Sciatic nerve (tissue), 2 donors: ENCODE results near the gene ADARB2. TPM values are rescaled to one million over a fixed set of nuclear protein-coding genes. Genes with fewer than 3 reads are reported as not detected.

Experiments used
- ATAC-seq: fragments of 200-7000 bp; cut with Tn5 transposase; one replicate; pipeline ENCODE4 v1.9.1; 2020; ENCODE audit warnings: mild to moderate bottlenecking, moderate library complexity
- DNase-seq: peaks from one replicate; pipeline ENCODE4 v3.0.0-alpha.2; 2020; ENCODE audit warnings: low spot score
- intact Hi-C: fragments of 100-400 bp; cut with DNase I; formaldehyde crosslinking; loops from one replicate; pipeline ENCODE4 v1.14.2; 2022
- total RNA-seq: library from RNA; stranded (reverse); fragmentation: NEBNext Ultra II Directional; extraction: Animal tissue kit (Norgen Biotek cat#: 25700); gene quantifications from one replicate; pipeline ENCODE4 v1.2.1, GENCODE V29; 2021
- donor health status: DM: no; HTN: no; CAD: no.
- donor health status: DM: no; HTN: no; CAD: no.

The ADARB2 gene
- total RNA-seq, 1 donor from 2014 or later: 1.9 TPM

DNA sequence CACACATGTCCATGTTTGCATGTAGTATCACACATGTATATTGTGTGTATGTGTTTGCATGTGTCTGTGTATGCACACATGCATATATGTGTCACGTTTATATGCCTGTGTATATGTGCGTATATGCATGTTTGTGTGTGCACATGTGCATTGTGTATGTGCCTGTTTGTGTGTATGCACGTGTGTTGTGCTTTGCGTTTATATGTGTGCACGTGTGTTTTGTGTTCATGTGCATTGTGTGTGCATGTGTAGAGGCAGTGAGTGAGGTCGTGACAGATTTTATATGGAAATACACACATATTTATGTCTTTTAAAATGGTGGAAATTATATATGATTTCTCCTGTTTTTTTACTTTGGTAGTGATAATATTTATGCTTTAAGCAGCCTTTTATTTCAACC, 41.2 kb downstream of the ADARB2 start:
- ATAC-seq: no peak
- no peak for DNase-seq
- intact Hi-C loops: loop anchor here (5.0 kb wide), 1 partner anchor 1031 kb away; no protein-coding TSS in a partner anchor

- intact Hi-C loops: no loop called here
- ATAC-seq: no peak
- no peak for DNase-seq
Measured at GRCh38 chr10:1690086-1690485, 47.2 kb downstream of the ADARB2 start.

- ATAC-seq: no peak
- no peak for DNase-seq
- intact Hi-C loops: no loop called here
Measured at GRCh38 chr10:1688531-1688930, 48.8 kb downstream of the ADARB2 start.

DNA sequence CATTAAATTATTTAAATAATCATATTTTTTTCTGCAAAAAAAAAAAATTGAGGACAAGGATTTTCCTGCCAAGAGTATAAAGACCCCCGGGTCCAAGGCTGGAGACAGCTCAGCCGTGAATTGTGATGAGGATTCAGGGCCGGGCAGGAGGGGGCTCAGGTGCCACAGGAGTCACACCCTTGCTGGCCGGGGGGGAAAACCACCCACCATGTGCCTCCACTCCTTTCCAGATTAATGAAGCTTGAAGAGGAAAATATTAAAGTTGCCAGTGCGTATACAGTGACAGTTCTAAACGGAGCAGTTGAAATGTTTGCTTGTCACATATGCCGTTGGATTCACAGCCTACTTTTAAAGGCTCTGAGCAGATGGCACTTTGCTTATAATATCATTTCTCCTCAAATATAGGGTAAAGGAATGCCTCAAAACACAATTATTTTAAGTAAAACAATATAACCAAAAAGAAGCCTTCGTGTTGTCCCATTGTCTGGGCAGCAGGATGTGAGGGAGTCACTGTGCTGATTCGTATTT, 49.6 kb downstream of the ADARB2 start:
- intact Hi-C loops: no loop called here
- ATAC-seq (no peak), DNase-seq (no peak)

- intact Hi-C loops: no loop called here
- ATAC-seq: no peak
- no peak for DNase-seq
Measured at GRCh38 chr10:1687190-1687589, 50.1 kb downstream of the ADARB2 start.

DNA sequence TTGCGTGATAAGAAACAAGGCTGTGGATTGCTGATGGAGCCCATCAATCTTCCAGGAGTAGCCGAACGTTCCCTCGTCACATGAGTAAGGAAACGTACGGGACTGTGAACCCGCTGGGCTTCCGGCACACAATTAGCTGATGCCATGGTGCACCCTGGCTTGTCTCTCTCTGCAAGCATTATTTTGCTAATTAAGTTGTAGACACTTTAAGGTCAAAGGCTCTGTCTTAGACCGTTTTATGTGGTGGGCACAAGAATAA, 50.9 kb downstream of the ADARB2 start:
- ATAC-seq: no peak
- DNase-seq: no peak
- intact Hi-C loops: no loop called here

- no peak for ATAC-seq
- intact Hi-C loops: no loop called here
- DNase-seq: no peak
Measured at GRCh38 chr10:1685699-1686490, 51.4 kb downstream of the ADARB2 start.

DNA sequence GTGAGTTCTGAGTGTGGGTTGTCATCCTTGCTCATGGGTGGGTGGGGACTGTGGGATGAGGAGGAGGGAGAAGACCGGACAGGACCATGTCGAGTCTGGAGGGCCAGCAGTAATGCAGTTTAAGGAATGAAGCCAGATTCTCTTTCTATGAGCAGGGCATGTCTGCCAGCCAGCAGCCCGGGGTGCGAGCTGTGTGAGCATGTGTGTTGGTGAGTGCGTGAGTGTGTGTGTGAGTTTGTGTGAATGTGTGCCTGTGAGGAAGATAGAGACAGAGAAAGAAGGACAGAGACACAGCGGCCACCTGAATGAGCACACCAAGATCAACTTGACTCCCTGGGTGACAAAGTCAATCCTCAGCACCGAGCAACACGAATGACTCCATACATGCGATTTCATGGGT, 52.3 kb downstream of the ADARB2 start:
- intact Hi-C loops: no loop called here
- ATAC-seq (no peak), DNase-seq (no peak)

DNA sequence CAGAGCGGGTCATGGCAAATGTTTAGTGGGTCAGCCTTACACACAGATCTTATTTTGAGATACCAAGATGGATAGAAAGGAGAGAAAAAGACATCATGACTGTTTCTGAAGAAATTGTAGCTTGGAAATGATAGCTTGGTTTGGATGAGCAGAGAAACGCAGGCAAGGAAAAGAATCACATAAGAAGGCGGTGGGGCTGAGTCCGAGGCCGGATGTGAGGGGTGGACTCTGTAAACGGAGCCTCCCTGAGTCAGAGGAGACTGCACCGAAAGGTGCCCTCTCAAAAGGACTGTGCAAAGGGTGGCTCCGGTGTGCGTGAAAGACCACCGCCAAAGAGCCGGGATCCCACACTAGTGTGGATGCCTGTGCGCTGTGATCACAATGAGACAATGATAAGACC, 53.7 kb downstream of the ADARB2 start:
- ATAC-seq (no peak), DNase-seq (no peak)
- intact Hi-C loops: no loop called here

- no peak for ATAC-seq
- intact Hi-C loops: no loop called here
- no peak for DNase-seq
Measured at GRCh38 chr10:1679821-1680650, 57.3 kb downstream of the ADARB2 start.

- no peak for DNase-seq
- no peak for ATAC-seq
- intact Hi-C loops: no loop called here
Measured at GRCh38 chr10:1678084-1678483, 59.2 kb downstream of the ADARB2 start.

DNA sequence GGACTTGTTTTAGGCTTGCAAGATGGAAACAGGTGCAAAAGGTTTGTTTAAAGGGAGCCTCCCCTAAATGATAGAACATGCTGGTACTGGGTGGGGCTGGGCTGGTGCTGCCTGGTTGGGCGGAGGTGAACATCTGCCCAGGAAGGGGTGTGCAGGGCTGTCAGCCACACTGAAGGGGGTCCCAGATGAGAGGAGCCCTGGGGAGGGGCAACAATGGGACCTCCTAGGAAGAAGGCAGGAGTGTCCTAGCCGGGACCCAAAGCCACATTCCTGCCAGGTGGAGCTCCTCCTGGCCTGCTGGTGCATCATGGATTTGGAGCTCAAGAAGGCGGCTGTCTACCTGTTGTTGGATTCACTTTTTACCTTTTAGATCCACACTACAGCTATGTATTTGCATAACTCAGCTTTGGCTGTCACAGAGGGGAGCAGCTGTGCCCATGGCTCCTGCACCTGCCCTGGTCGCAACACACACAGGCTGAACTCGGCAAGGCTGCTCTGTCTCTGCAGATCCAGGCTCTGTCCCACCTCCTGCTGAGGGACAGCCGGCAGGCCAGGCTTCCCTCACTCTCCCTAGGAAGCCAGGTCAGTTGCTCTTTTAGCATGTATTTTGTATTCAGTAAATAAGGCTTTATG, 59.9 kb downstream of the ADARB2 start:
- DNase-seq (no peak), ATAC-seq (no peak)
- intact Hi-C loops: no loop called here

DNA sequence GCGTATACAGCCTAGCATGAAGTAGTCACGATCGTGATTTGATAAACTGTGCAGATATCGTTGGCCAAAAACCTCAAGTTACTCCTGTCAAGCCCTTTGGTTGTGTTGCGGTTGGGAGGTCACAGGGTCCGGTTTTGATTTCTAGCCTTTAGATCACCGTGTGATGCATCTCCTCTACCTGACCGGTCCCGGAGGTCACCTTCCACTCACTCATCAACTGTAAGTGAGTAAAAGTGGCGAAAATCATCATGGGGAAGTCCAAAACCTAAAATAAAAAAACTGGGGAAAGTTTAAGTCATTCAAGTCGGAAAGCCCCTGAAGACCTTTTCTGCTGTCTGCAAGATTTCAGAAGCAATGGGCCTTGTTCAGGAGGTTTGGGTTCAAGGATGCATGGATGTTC, 62.8 kb downstream of the ADARB2 start:
- intact Hi-C loops: loop anchor here (5.0 kb wide), 1 partner anchor 473 kb away; no protein-coding TSS in a partner anchor
- DNase-seq (no peak), ATAC-seq (no peak)

- intact Hi-C loops: loop anchor here (5.0 kb wide), 1 partner anchor 474 kb away; no protein-coding TSS in a partner anchor
- ATAC-seq: no peak
- no peak for DNase-seq
Measured at GRCh38 chr10:1673568-1674345, 63.6 kb downstream of the ADARB2 start.

DNA sequence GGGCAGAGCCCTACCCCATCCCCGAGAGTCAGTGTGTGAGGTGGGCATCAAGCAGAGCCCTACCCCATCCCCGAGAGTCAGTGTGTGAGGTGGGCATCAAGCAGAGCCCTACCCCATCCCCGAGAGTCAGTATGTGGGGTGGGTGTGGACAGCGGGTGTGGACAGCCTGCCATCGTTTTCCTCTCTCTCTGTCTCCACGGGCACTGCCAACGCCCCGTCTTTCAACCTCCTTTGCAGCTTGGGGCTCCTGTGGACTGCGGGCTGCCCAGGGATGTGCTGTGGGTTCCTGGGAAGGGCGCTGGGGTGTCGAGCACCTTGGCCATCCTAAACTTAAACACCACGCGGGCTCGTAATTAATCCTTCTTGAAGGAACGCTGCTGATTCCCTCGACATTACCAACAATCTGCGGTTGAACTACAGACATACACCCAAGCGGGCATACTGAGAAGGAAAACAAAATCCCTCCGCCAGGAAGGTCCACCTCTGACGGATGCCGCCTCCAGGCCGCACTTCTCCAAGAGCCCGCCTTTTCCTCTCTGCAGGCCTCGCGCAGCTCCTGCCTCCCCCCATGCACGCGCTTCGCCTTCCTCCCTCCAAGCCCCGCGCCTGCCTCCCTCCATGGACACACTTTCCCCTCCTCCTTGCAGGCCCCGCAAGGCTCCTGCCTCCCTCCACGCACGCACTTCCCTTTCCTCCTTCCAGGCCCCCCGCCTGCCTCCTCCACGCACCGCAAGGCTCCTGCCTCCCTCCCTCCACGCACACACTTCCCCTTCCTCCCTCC, 65.1 kb downstream of the ADARB2 start:
- ATAC-seq: no peak
- DNase-seq: no peak
- intact Hi-C loops: loop anchor here (5.0 kb wide), 1 partner anchor 475 kb away; no protein-coding TSS in a partner anchor

DNA sequence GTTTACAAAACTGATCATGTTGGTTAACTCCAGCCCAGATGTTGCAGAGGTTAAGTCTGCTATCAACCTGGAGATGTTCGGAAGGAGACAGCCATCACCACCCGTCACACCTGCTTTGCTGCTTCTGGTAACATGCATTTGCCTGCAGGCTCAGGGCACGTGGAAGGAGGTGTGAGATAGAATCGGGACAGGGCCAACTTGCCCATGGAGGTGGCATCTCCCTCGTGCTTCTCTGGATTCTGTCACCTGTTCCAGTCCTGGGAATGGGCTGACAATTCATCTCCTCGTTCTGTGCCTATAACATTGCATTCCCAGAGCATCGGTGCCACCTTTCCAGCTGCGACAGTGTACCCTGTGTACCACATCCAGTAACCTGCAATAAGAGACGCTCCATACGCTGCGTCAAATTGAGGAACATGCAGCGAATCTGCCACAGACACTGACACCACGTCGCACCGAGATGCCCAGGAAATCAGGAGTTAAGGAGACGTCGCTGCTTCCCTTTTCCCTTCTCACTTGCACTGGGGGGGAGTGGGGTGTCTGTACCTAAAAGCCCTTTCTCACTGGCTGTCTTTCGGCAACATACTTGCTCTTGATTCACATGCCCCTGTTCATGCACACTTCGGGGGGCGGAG, 65.8 kb downstream of the ADARB2 start:
- no peak for ATAC-seq
- DNase-seq: no peak
- intact Hi-C loops: loop anchor here (5.0 kb wide), 1 partner anchor 476 kb away; no protein-coding TSS in a partner anchor

- no peak for DNase-seq
- intact Hi-C loops: loop anchor here (5.0 kb wide), 1 partner anchor 477 kb away; no protein-coding TSS in a partner anchor
- no peak for ATAC-seq
Measured at GRCh38 chr10:1670541-1671365, 66.6 kb downstream of the ADARB2 start.
